ENCODE measurements around the gene EHD2. TPM values are rescaled to one million over a fixed set of nuclear protein-coding genes. Genes with fewer than 3 reads are reported as not detected.

Gene EHD2
- polyA plus RNA-seq, 1 donor from 2014 or later: not detected

DNA sequence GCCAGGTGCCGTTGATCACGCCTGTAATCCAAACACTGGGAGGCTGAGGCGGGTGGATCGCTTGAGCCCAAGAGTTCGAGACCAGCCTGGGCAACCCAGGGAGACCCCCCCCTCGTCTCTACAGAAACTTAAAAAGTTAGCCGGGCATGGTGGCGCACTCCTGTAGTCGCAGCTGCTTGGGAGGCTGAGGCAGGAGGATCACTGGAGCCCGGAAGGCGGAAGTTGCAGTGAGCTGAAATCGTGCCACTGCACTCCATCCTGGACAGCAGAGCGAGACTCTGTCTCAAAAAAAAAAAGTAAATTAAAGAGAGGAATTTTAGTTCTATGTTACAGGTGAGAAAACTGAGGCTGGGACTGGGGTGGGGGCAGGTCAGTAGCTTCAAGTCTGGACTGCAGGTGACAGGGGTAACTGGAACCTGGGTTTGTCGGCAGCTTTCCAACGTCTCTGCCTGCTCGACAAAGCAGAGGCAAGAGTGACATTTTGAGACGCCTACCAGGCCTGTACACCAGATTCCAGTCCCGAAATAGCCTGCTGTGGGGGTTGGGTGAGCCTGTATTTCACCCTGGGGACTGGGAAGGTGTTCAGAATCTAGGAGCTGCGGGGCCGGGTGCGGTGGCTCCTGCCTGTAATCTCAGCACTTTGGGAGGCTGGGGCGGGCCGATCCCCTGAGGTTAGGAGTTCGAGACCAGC, 66.4 kb downstream of the EHD2 start:
- peak overlapping the region; percentile 97 for H3K4me3 ChIP-seq (ENCODE audit: low read length)
- peak overlapping the region; percentile 83 for H3K4me2 ChIP-seq (ENCODE audit: low read length)
- no peak overlapping the region for H2AFZ ChIP-seq (ENCODE audit: low read depth, low read length)
- peaks cover 14% of the 10 kb centered on the region for H3K79me2 ChIP-seq (replicated peaks; ENCODE audit: insufficient read depth, low read length)
- H3K9ac ChIP-seq (ENCODE audit: low read length): peak overlapping the region; percentile 87
- no peaks in the 10 kb centered on the region for H4K20me1 ChIP-seq (ENCODE audit: insufficient read depth)
- no peak overlapping the region for H3K27ac ChIP-seq (ENCODE audit: low read length)
- no peaks in the 10 kb centered on the region for H3K36me3 ChIP-seq (ENCODE audit: insufficient read depth, low read length)
- H3K9me3 ChIP-seq (ENCODE audit: low read length): no peaks in the 10 kb centered on the region
- H3K9me2 ChIP-seq (ENCODE audit: insufficient read depth, low read length): no peaks in the 10 kb centered on the region
- TF ChIP-seq, protein P1, sequence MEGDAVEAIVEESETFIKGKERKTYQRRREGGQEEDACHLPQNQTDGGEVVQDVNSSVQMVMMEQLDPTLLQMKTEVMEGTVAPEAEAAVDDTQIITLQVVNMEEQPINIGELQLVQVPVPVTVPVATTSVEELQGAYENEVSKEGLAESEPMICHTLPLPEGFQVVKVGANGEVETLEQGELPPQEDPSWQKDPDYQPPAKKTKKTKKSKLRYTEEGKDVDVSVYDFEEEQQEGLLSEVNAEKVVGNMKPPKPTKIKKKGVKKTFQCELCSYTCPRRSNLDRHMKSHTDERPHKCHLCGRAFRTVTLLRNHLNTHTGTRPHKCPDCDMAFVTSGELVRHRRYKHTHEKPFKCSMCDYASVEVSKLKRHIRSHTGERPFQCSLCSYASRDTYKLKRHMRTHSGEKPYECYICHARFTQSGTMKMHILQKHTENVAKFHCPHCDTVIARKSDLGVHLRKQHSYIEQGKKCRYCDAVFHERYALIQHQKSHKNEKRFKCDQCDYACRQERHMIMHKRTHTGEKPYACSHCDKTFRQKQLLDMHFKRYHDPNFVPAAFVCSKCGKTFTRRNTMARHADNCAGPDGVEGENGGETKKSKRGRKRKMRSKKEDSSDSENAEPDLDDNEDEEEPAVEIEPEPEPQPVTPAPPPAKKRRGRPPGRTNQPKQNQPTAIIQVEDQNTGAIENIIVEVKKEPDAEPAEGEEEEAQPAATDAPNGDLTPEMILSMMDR (IDR thresholded peaks at IDR 0.05; ENCODE audit: poor library complexity, severe bottlenecking): no peak
- TF ChIP-seq, protein P2, sequence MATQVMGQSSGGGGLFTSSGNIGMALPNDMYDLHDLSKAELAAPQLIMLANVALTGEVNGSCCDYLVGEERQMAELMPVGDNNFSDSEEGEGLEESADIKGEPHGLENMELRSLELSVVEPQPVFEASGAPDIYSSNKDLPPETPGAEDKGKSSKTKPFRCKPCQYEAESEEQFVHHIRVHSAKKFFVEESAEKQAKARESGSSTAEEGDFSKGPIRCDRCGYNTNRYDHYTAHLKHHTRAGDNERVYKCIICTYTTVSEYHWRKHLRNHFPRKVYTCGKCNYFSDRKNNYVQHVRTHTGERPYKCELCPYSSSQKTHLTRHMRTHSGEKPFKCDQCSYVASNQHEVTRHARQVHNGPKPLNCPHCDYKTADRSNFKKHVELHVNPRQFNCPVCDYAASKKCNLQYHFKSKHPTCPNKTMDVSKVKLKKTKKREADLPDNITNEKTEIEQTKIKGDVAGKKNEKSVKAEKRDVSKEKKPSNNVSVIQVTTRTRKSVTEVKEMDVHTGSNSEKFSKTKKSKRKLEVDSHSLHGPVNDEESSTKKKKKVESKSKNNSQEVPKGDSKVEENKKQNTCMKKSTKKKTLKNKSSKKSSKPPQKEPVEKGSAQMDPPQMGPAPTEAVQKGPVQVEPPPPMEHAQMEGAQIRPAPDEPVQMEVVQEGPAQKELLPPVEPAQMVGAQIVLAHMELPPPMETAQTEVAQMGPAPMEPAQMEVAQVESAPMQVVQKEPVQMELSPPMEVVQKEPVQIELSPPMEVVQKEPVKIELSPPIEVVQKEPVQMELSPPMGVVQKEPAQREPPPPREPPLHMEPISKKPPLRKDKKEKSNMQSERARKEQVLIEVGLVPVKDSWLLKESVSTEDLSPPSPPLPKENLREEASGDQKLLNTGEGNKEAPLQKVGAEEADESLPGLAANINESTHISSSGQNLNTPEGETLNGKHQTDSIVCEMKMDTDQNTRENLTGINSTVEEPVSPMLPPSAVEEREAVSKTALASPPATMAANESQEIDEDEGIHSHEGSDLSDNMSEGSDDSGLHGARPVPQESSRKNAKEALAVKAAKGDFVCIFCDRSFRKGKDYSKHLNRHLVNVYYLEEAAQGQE (IDR thresholded peaks at IDR 0.05; ENCODE audit: borderline replicate concordance): no peak
- no peak for TF ChIP-seq RAD21 (conservative IDR thresholded peaks at IDR 0.05)
- no peak for TF ChIP-seq TAF1 (IDR thresholded peaks at IDR 0.05; ENCODE audit: low read depth)
- no peak for TF ChIP-seq EZH2 (IDR thresholded peaks at IDR 0.05; ENCODE audit: borderline replicate concordance, insufficient read depth, low read length, poor library complexity, severe bottlenecking)
- no peak for TF ChIP-seq EP300 (conservative IDR thresholded peaks at IDR 0.05; ENCODE audit: poor library complexity, severe bottlenecking)
- TF ChIP-seq MXI1 (conservative IDR thresholded peaks at IDR 0.05; ENCODE audit: poor library complexity, severe bottlenecking): no peak
- TF ChIP-seq POLR2AphosphoS5 (IDR thresholded peaks at IDR 0.05): no peak
- no peak for TF ChIP-seq SMC3 (conservative IDR thresholded peaks at IDR 0.05; ENCODE audit: poor library complexity)
- no peaks in the 10 kb centered on the region for H3K27me3 ChIP-seq (ENCODE audit: insufficient read depth, low read depth, low read length)
- H3F3A ChIP-seq (ENCODE audit: insufficient read depth, low read length, poor library complexity, severe bottlenecking): no peaks in the 10 kb centered on the region

DNA sequence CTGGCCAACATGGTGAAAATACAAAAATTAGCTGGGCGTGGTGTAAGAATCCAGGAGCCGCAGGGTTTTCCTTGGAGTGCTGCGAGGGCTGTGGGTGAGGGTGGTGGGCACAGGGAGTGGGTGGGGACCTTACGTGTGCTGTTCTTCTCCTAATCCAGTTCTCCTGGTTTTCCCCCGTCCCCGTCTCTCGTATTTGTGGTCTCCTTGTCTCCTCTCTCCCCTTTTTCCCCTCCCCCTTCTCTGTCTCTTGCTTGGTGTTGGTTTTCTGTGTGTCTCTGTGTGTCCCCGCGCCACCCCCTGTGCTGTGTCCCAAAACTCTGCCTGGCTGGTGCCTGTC, 67.0 kb downstream of the EHD2 start:
- Histone ChIP-seq H3K4me2 (ENCODE audit: low read length) (no peak overlapping the region), H4K20me1 (ENCODE audit: insufficient read depth) (no peaks in the 10 kb centered on the region), H3K9me2 (ENCODE audit: insufficient read depth, low read length) (no peaks in the 10 kb centered on the region), H2AFZ (ENCODE audit: low read depth, low read length) (no peak overlapping the region), H3K4me3 (ENCODE audit: low read length) (peak overlapping the region; percentile 97), H3K79me2 (replicated peaks; ENCODE audit: insufficient read depth, low read length) (peaks cover 14% of the 10 kb centered on the region), H3K9me3 (ENCODE audit: low read length) (no peaks in the 10 kb centered on the region), H3F3A (ENCODE audit: insufficient read depth, low read length, poor library complexity, severe bottlenecking) (no peaks in the 10 kb centered on the region), H3K27me3 (ENCODE audit: insufficient read depth, low read depth, low read length) (no peaks in the 10 kb centered on the region), H3K36me3 (ENCODE audit: insufficient read depth, low read length) (no peaks in the 10 kb centered on the region), H3K9ac (ENCODE audit: low read length) (no peak overlapping the region), H3K27ac (ENCODE audit: low read length) (no peak overlapping the region)
- TF ChIP-seq POLR2AphosphoS5 (IDR thresholded peaks at IDR 0.05) (no peak), MXI1 (conservative IDR thresholded peaks at IDR 0.05; ENCODE audit: poor library complexity, severe bottlenecking) (no peak), RAD21 (conservative IDR thresholded peaks at IDR 0.05) (no peak), EP300 (conservative IDR thresholded peaks at IDR 0.05; ENCODE audit: poor library complexity, severe bottlenecking) (no peak), TAF1 (IDR thresholded peaks at IDR 0.05; ENCODE audit: low read depth) (no peak), SMC3 (conservative IDR thresholded peaks at IDR 0.05; ENCODE audit: poor library complexity) (no peak), EZH2 (IDR thresholded peaks at IDR 0.05; ENCODE audit: borderline replicate concordance, insufficient read depth, low read length, poor library complexity, severe bottlenecking) (no peak)
- TF ChIP-seq, protein P2 (IDR thresholded peaks at IDR 0.05; ENCODE audit: borderline replicate concordance): no peak
- TF ChIP-seq, protein P1 (IDR thresholded peaks at IDR 0.05; ENCODE audit: poor library complexity, severe bottlenecking): no peak

Measured in neural cell (in vitro differentiated cells).